ENCODE measurements around the gene MCRIP2. TPM values are rescaled to one million over a fixed set of nuclear protein-coding genes. Genes with fewer than 3 reads are reported as not detected.
A peak's percentile ranks its signal among the peaks of the same experiment; 100 is the strongest.

The MCRIP2 gene
- total and polyA plus RNA-seq, 9 of the 15 experiments (the other 6 are each of a cell fraction or from before 2014, with no cell fraction given): 0.80 to 120 (median 35.2) TPM

GRCh38 chr16:628321-629061 lies 13.1 kb upstream of the MCRIP2 start:
- no peaks in the 10 kb centered on the region for H3K27me3 ChIP-seq (ENCODE audit: control insufficient read depth in 2 of 2, insufficient read depth in 2 of 2, low read length in 2 of 2)
- no TSS peak for BruUV-seq (replicated peaks)
- no peak for DNase-seq (ENCODE audit: extremely low read depth in 1 of 4, low spot score in 3 of 4)
- no peaks in the 10 kb centered on the region for H3K9me3 ChIP-seq (replicated peaks; ENCODE audit: control insufficient read depth, insufficient read depth, low read depth, low read length)
- in situ Hi-C loops (cut with MboI) (no loop called here), intact Hi-C loops (cut with micrococcal nuclease) (no loop called here)
- no peak for FAIRE-seq
- H3K27ac ChIP-seq (ENCODE audit: extremely low read depth, low read depth, low read length): no peak overlapping the region
- TF ChIP-seq POLR2G (IDR thresholded peaks at IDR 0.05; ENCODE audit: low read depth, low read length): peak; percentile 56; the same call in 1 of the 2 replicates
- TF ChIP-seq ZNF780A (CRISPR knock-in tag; IDR thresholded peaks at IDR 0.05): no peak
- TF ChIP-seq LARP7 (IDR thresholded peaks at IDR 0.05): no peak
- no peak overlapping the region for H2AFZ ChIP-seq (ENCODE audit: low read depth, low read length)
- peak overlapping the region in 1 of 2 experiments; percentile 84; a peak in 1 of 4 replicates for H3K9ac ChIP-seq (ENCODE audit: insufficient read depth in 1 of 2, low read depth in 2 of 2, low read length in 2 of 2)
- no peak overlapping the region for H3K4me3 ChIP-seq
- H3K36me3 ChIP-seq (ENCODE audit: control insufficient read depth, insufficient read depth, low read length): peaks cover 31% of the 10 kb centered on the region; the same call in 2 of the 3 replicates
- H3K79me2 ChIP-seq (ENCODE audit: control insufficient read depth, insufficient read depth, low read length): 0 out of 3 replicates have a peak, but pooled peaks cover 12% of the 10 kb centered on the region
- ATAC-seq: no peak
- ChIA-PET POLR2A (interaction anchor here (0.7 to 0.9 kb wide), 6 partner anchors 38 to 405 kb away, joined by 3 to 4 read pairs (median 3); no protein-coding TSS in a partner anchor), CTCF (ENCODE audit: low intra/inter-chr PET ratio) (no interaction called here)
- no peaks in the 10 kb centered on the region for H3K9me1 ChIP-seq (ENCODE audit: control insufficient read depth, insufficient read depth, low read length)
- no peak overlapping the region for H3K4me2 ChIP-seq (ENCODE audit: insufficient read depth, low read length)
- 91% methylated on average over 30 of the region's 33 CpGs for WGBS (ENCODE audit: insufficient coverage, low coverage, missing lambda C conversion rate)
- no peaks in the 10 kb centered on the region for H4K20me1 ChIP-seq (replicated peaks; ENCODE audit: control insufficient read depth, insufficient read depth, low read length)
- peaks cover 29 to 92% of the 10 kb centered on the region in 2 experiments for H3K4me1 ChIP-seq (replicated peaks in 1 of 2; ENCODE audit: control insufficient read depth in 2 of 2, insufficient read depth in 2 of 2, low read length in 2 of 2)

- H3K27me3 ChIP-seq (ENCODE audit: control insufficient read depth in 2 of 2, insufficient read depth in 2 of 2, low read length in 2 of 2): no peaks in the 10 kb centered on the region
- no peak overlapping the region for H2AFZ ChIP-seq (ENCODE audit: low read depth, low read length)
- POLR2A ChIA-PET: interaction anchor here (0.9 kb wide), 1 partner anchor 40 kb away, joined by 4 read pairs; no protein-coding TSS in a partner anchor
- in situ Hi-C loops (cut with MboI): no loop called here
- no peak overlapping the region for H3K4me3 ChIP-seq
- ATAC-seq (no peak), DNase-seq (ENCODE audit: extremely low read depth in 1 of 4, low spot score in 3 of 4) (no peak), FAIRE-seq (no peak)
- intact Hi-C loops (cut with micrococcal nuclease): no loop called here
- H3K27ac ChIP-seq (ENCODE audit: extremely low read depth, low read depth, low read length): peak overlapping the region; percentile 64; the same call in 2 of the 3 replicates
- no peaks in the 10 kb centered on the region for H4K20me1 ChIP-seq (replicated peaks; ENCODE audit: control insufficient read depth, insufficient read depth, low read length)
- peak overlapping the region in 1 of 2 experiments; percentile 84; a peak in 2 of 4 replicates for H3K9ac ChIP-seq (ENCODE audit: insufficient read depth in 1 of 2, low read depth in 2 of 2, low read length in 2 of 2)
- H3K79me2 ChIP-seq (ENCODE audit: control insufficient read depth, insufficient read depth, low read length): 0 out of 3 replicates have a peak, but pooled peaks cover 6% of the 10 kb centered on the region
- TF ChIP-seq GABPB1 (CRISPR knock-in tag; IDR thresholded peaks at IDR 0.05) (0 out of 2 replicates have a peak, but pooled peaks have one; percentile 38), YY1 (IDR thresholded peaks at IDR 0.05; ENCODE audit: borderline replicate concordance in 1 of 3, control insufficient read depth in 1 of 3, extremely low read depth in 1 of 3, insufficient read depth in 3 of 3, insufficient read length in 1 of 3, insufficient replicate concordance in 2 of 3, low read depth in 1 of 3, low read length in 2 of 3) (peak in 1 of 3 experiments; percentile 9), RBM22 (IDR thresholded peaks at IDR 0.05; ENCODE audit: low read depth, low read length, poor library complexity, severe bottlenecking) (peak; percentile 27), ZNF830 (CRISPR knock-in tag; IDR thresholded peaks at IDR 0.05) (no peak)
- no peaks in the 10 kb centered on the region for H3K9me1 ChIP-seq (ENCODE audit: control insufficient read depth, insufficient read depth, low read length)
- no TSS peak for BruUV-seq (replicated peaks)
- no peak overlapping the region for H3K4me2 ChIP-seq (ENCODE audit: insufficient read depth, low read length)
- H3K36me3 ChIP-seq (ENCODE audit: control insufficient read depth, insufficient read depth, low read length): peaks cover 39% of the 10 kb centered on the region; the same call in 2 of the 3 replicates
- CTCF ChIA-PET (ENCODE audit: low intra/inter-chr PET ratio): no interaction called here
- peaks cover 24 to 92% of the 10 kb centered on the region in 2 experiments for H3K4me1 ChIP-seq (replicated peaks in 1 of 2; ENCODE audit: control insufficient read depth in 2 of 2, insufficient read depth in 2 of 2, low read length in 2 of 2)
- 81% methylated on average over 27 of the region's 29 CpGs for WGBS (ENCODE audit: insufficient coverage, low coverage, missing lambda C conversion rate)
- no peaks in the 10 kb centered on the region for H3K9me3 ChIP-seq (replicated peaks; ENCODE audit: control insufficient read depth, insufficient read depth, low read depth, low read length)
These were observed 12.3 kb upstream of the MCRIP2 start for GRCh38 chr16:629185-629832.
